ENCODE measurements around the gene EVA1B.

GRCh38 chr1:36284517-36284916, 38.9 kb downstream of the EVA1B start:
- TF ChIP-seq CTCF (IDR thresholded peaks at IDR 0.05) (no peak), POLR2A (IDR thresholded peaks at IDR 0.05) (no peak)

All from Peyer's patch (tissue), 4 donors.